GM11168 (cell line): Measurements from ENCODE around the gene MBD3.

Experiments used
- in situ Hi-C: fragments of 300-500 bp; cut with MboI; formaldehyde crosslinking; loops from one replicate; pipeline ENCODE4 v1.12.0; 2022; ENCODE audit warnings: low sequenced_read_pairs; ENCODE audit not compliant: unreplicated experiment

MBD3 gene

GRCh38 chr19:1602091-1602707, 9.5 kb upstream of the MBD3 start:
- in situ Hi-C loops: no loop called here

DNA sequence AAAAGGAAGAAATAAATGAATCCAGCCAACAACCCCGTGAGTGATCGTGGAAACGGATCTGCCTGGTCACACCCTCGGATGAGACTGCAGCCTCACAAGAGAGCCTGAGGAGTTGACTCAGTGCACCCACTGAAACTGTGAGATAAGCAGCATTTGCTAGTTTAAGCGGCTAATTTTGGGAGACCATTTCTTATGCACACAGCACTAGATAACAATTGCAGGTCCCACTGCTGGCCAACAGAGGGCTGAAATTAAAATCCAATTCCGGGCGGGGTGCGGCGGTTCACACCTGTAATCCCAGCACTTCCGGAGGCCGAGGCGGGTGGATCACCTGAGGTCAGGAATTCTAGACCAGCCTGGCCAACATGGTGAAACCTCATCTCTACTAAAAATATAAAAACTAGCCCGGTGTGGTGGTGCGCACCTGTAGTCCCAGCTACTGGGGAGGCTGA, 9.0 kb upstream of the MBD3 start:
- in situ Hi-C loops: no loop called here

DNA sequence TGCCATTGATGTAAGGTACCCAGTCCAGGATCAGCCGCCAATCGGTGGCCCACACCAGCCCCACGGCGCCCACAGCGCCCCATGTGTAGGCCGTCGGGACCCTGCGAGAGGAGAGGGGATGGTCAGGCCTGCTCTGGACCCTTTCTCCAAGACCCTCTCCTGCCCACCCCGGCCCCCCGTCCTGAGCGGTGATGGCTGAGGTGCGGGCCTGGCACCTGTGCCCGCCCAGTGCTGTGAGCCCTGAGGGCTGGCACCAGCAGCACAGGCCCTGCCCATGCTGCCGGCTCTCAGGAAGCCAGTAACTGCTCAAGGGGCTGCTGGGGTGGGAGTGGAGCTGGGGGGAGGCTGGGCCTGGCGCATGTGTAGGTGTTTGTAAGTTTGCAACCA, 6.8 kb upstream of the MBD3 start:
- in situ Hi-C loops: no loop called here

GRCh38 chr19:1598777-1599459, 6.3 kb upstream of the MBD3 start:
- in situ Hi-C loops: no loop called here

GRCh38 chr19:1593501-1593772, 772 bp upstream of the MBD3 start:
- in situ Hi-C loops: no loop called here

- in situ Hi-C loops: no loop called here
These were observed 476 bp downstream of the MBD3 start for GRCh38 chr19:1592024-1592754.

- in situ Hi-C loops: no loop called here
These were observed 1.1 kb downstream of the MBD3 start for GRCh38 chr19:1591421-1592023.

DNA sequence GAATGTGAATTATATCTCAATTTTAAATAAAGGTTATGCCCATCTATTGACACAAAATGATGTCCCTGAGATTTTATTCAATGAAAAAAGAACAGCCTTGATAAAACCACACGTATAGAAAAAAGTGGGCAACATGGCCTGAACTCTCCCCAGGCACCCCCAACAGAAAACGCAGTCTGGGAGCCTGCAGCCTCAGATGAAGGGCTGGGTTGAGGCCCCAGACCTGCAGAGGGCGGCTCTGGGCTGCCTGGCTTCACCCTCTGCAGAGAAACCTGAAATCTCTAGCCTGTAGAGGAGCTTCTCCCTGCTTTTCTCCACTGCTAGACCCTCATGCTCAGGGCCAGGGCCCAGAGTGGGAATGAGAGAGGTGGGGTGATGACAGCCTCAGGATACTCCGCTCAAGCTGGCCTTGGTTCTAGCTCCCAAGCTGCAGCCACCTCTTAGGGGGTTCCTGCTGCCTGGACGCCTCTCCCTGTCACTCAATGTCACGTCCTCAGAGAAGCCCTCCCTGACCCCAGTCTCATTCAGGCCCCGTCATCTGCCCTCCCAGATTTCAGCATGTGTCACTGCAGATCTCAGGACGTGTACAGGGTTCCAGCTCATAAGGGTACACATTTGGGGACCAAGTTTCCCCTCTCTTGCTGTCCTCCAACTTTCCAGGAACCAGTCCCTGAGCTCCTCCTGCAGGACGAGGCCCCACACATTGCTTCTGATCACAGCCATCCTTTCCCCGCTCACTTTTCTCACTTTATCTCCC, 1.8 kb downstream of the MBD3 start:
- in situ Hi-C loops: no loop called here

- in situ Hi-C loops: no loop called here
These were observed 4.8 kb downstream of the MBD3 start for GRCh38 chr19:1587872-1588271.

DNA sequence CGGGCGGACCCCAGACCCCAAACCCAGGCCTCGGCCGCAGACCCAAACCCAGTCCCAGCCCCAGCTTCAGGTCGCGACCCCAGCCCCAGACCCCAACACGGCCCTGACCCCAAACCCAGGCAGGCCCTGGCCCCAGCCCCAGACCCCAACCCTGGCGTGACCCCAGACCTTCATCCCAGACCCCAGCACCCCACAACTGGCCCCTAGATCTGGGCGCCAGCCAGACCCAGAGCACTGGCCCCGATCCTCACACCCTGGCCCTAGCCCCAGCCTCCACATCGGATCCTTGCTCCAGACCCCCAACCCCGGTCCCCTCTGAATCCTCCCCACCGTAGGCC, 7.5 kb downstream of the MBD3 start:
- in situ Hi-C loops: no loop called here

DNA sequence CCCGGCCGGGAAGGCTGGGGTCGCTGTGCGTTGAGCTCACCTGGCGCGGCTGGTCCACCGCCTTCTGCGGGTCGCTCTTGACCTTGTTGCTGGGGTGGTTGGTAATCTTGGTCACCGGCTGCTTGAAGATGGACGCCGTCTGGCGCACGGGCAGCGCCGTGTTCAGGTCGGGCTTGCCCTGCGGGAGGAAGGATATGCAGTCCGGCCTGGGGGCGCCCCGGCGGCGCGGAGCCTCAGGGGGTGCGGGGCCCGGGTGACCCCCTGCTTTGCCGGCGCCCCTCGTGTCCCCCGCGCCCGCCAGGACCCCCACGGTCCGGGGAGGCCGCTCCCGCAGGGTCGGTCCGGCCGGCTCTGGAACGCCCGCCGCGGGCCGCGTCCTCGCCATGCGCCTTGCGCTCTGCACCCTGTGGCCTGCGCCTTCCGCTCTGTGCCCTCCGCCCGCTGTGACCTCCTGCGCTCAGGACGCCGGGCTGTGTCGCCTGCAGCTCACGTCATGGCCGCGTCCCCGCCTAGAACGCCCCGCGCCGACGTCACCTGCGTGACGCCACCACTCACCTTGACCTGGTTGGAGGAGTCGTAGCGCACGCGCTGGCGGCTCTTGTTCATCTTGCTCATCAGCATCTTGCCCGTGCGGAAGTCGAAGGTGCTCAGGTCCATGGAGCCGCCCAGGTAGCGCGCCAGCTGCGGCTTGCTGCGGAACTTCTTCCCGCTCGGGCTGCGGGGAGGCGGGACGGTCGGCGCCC, 8.0 kb downstream of the MBD3 start:
- in situ Hi-C loops: no loop called here

DNA sequence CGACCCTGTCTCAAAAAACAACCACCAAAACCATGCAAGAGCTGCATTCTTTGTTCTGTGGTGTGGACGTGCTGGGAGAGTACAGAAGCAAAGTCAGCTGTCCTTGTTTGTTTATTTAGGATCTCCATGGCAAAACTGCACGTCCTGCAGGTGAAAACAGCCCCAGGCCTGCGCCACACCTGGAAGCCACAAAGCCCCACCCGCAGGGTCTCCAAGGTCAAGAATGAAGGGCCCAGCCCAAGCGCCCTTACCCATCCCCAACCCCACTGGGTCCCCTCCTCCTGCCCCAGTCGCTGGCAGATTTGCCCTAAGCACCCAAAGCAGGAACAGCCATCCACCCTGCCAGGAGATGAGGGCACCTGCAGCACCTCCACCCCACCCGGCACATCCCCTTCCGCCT, 10.5 kb downstream of the MBD3 start:
- in situ Hi-C loops: no loop called here

- in situ Hi-C loops: no loop called here
These were observed 11.7 kb downstream of the MBD3 start for GRCh38 chr19:1580957-1581356.

GRCh38 chr19:1580382-1580781, 12.3 kb downstream of the MBD3 start:
- in situ Hi-C loops: no loop called here

- in situ Hi-C loops: no loop called here
These were observed 13.4 kb downstream of the MBD3 start for GRCh38 chr19:1579222-1579621.

DNA sequence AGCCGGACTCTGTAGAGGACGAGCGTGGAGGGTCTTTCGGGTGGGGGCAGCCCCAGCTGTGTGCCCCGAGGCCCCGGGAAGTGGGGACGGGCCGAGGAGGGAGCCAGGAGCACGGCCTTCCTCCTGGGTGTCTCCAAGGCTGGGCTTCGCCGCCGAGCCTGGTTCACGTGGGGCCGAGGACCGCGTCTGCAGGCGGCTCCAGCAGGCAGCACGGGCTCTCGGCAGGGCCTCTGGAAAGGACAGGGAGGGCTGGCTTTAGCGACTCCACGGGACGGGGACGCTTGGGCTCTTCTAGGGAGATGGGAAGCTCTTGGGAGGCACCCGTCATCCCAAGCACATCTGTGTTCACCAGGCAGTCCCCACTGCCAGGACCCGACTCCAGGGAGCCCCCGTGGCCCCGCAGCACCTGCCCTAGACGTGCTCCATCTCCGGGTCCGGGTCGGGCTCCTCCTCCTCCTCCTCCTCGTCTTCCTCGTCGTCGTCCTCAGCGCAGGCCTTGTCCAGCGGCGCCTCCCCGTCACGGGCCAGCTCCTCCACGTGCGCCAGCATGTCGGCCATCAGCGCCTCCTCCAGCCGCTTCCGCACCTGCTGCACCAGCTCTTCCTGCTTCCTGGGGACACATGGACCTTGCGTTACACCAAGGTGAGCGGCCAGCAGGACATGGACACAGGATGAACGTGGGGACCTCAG, 14.6 kb downstream of the MBD3 start:
- in situ Hi-C loops: no loop called here

DNA sequence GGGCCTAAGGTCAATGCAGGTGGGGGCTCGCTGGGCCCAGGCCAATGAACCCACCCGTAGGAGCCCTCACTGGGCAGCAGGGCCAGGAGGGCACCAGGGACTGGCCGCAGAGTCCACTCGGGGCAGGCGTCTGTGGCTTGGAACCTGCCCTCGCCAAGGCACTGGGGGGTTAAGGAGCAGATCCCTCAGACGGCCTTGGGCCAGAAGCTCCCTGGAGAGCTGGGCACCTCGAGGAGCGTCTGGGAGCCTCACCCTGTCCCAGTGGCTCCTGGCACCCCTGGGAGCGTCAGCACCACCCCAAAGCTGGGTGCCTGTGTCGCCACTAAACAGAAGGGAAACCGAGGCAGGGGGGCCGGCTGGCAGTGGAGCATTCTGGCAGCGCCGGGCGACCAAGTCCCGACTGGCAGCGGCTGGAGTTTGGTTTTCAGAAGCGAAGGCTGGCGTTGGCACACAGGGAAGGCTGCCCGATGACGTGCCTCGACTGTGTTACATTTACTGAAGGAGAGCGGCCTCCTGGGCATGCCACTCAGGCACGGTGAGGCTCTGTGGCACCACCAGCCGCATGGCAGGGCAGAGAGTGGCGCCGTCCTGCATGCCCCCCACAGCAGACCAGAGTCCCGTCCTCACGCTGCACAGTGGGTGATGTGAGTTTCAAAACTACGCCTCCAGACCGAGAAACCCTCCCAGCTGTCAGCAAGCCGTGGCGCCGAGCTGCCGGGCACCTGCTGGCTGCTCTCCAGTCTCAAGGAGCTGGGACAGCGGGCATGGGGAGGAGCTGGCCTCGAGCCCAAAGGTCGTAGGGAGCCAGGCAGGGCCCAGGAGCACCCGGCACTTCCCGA, 15.4 kb downstream of the MBD3 start:
- in situ Hi-C loops: no loop called here

GRCh38 chr19:1576242-1577089, 16.2 kb downstream of the MBD3 start:
- in situ Hi-C loops: no loop called here
